Inflammatory macrophage treated with lipopolysaccharide for 4 hours (primary cell): Measurements from ENCODE around the gene GPC5.
"Not testable (repeated sequence)": the region's sequence is repeated elsewhere in the genome, so short reads cannot be mapped to it uniquely, and the experiment has no call there.

Experiments used
- DNase-seq: peaks from one replicate; pipeline ENCODE4 v3.0.0-alpha.2; 2020

The GPC5 gene

GRCh38 chr13:92221916-92222315, 823.5 kb downstream of the GPC5 start:
- no peak for DNase-seq

GRCh38 chr13:92224052-92224821, 825.8 kb downstream of the GPC5 start:
- peak; percentile 8 for DNase-seq

- no peak for DNase-seq
Observed at GRCh38 chr13:92224825-92225224, 826.4 kb downstream of the GPC5 start.

GRCh38 chr13:92225861-92226260, 827.4 kb downstream of the GPC5 start:
- DNase-seq = no peak

GRCh38 chr13:92232871-92233270, 834.5 kb downstream of the GPC5 start:
- no peak for DNase-seq

- DNase-seq = no peak
Observed at GRCh38 chr13:92251671-92252210, 853.3 kb downstream of the GPC5 start.

GRCh38 chr13:92255526-92255925, 857.1 kb downstream of the GPC5 start:
- no peak for DNase-seq

- no peak for DNase-seq
Observed at GRCh38 chr13:92256211-92256610, 857.8 kb downstream of the GPC5 start.

GRCh38 chr13:92259046-92259445, 860.6 kb downstream of the GPC5 start:
- DNase-seq = no peak

GRCh38 chr13:92259523-92259922, 861.1 kb downstream of the GPC5 start:
- no peak for DNase-seq

GRCh38 chr13:92260363-92260762, 861.9 kb downstream of the GPC5 start:
- DNase-seq = no peak

- no peak for DNase-seq
Observed at GRCh38 chr13:92262100-92262788, 863.8 kb downstream of the GPC5 start.

GRCh38 chr13:92265408-92265807, 867.0 kb downstream of the GPC5 start:
- no peak for DNase-seq

GRCh38 chr13:92270990-92271389, 872.6 kb downstream of the GPC5 start:
- DNase-seq = no peak

GRCh38 chr13:92272177-92272576, 873.8 kb downstream of the GPC5 start:
- DNase-seq = no peak

GRCh38 chr13:92280986-92281385, 882.6 kb downstream of the GPC5 start:
- DNase-seq = not testable (repeated sequence)

- DNase-seq = not testable (repeated sequence)
Observed at GRCh38 chr13:92290718-92291307, 892.4 kb downstream of the GPC5 start.

- not testable (repeated sequence) for DNase-seq
Observed at GRCh38 chr13:92294533-92294932, 896.1 kb downstream of the GPC5 start.

- not testable (repeated sequence) for DNase-seq
Observed at GRCh38 chr13:92296154-92296671, 897.8 kb downstream of the GPC5 start.

GRCh38 chr13:92297971-92298942, 899.8 kb downstream of the GPC5 start:
- no peak for DNase-seq

GRCh38 chr13:92300651-92301050, 902.2 kb downstream of the GPC5 start:
- DNase-seq = no peak

- no peak for DNase-seq
Observed at GRCh38 chr13:92303428-92303827, 905.0 kb downstream of the GPC5 start.
